Trophoblast cell (in vitro differentiated cells and primary cell): ENCODE results near the gene ORAI1.
A peak's percentile ranks its signal among the peaks of the same experiment; 100 is the strongest.

ENCODE experiments used
- DNase-seq, 2 donors: peaks; one replicate each; pipeline ENCODE4 v3.0.0-alpha.2; 2016
- H2AFZ ChIP-seq: 2 replicates; pipeline ENCODE4 v1.6.1; 2013; ENCODE audit warnings: low read length, moderate library complexity, mild to moderate bottlenecking; ENCODE audit not compliant: insufficient read depth, poor library complexity
- H2AK5ac ChIP-seq: 2 replicates; pipeline ENCODE4 v1.6.1; 2013; ENCODE audit warnings: mild to moderate bottlenecking, low read length
- H2BK120ac ChIP-seq: 2 replicates; pipeline ENCODE4 v1.6.1; 2013; ENCODE audit warnings: low read length, mild to moderate bottlenecking, moderate library complexity; ENCODE audit not compliant: insufficient read depth, poor library complexity
- H2BK12ac ChIP-seq: 2 replicates; pipeline ENCODE4 v1.6.1; 2013; ENCODE audit warnings: mild to moderate bottlenecking, low read length, moderate library complexity
- H2BK5ac ChIP-seq: 2 replicates; pipeline ENCODE4 v1.6.1; 2013; ENCODE audit warnings: low read length, low read depth, moderate library complexity, mild to moderate bottlenecking; ENCODE audit not compliant: poor library complexity
- H3K14ac ChIP-seq: 2 replicates; pipeline ENCODE4 v1.6.1; 2013; ENCODE audit warnings: mild to moderate bottlenecking, low read length
- H3K18ac ChIP-seq: 2 replicates; pipeline ENCODE4 v1.6.1; 2013; ENCODE audit warnings: mild to moderate bottlenecking, low read length
- H3K23ac ChIP-seq: 2 replicates; pipeline ENCODE4 v1.6.1; 2013; ENCODE audit warnings: low read length
- H3K27ac ChIP-seq: 2 replicates; pipeline ENCODE4 v1.5.1; 2013; ENCODE audit warnings: low read depth, mild to moderate bottlenecking, inconsistent platforms, low read length, moderate library complexity
- H3K27me3 ChIP-seq: 2 replicates; pipeline ENCODE4 v1.6.1; 2013; ENCODE audit warnings: inconsistent platforms, mild to moderate bottlenecking, low read length, moderate library complexity; ENCODE audit not compliant: insufficient read depth
- H3K36me3 ChIP-seq, 2 experiments: 1 replicate in 1 of 2; 2 replicates in 1 of 2; pipeline ENCODE4 v1.6.1; 2013; ENCODE audit warnings: low read length in 2 of 2, mild to moderate bottlenecking in 2 of 2, moderate library complexity in 1 of 2; ENCODE audit not compliant: insufficient read depth in 2 of 2, control insufficient read depth in 1 of 2
- H3K4ac ChIP-seq: 2 replicates; pipeline ENCODE4 v1.6.1; 2013; ENCODE audit warnings: low read depth, mild to moderate bottlenecking, low read length, moderate library complexity
- H3K4me1 ChIP-seq, 2 experiments: 1 replicate in 1 of 2; 2 replicates in 1 of 2; pipeline ENCODE4 v1.6.1; 2013; ENCODE audit warnings: low read length in 2 of 2, mild to moderate bottlenecking in 2 of 2, moderate library complexity in 1 of 2; ENCODE audit not compliant: insufficient read depth in 2 of 2, control insufficient read depth in 1 of 2
- H3K4me2 ChIP-seq: 2 replicates; pipeline ENCODE4 v1.6.1; 2013; ENCODE audit warnings: inconsistent platforms, mild to moderate bottlenecking, low read length, moderate library complexity
- H3K4me3 ChIP-seq: 2 replicates; pipeline ENCODE4 v1.5.1; 2013; ENCODE audit warnings: mild to moderate bottlenecking, low read depth, low read length, inconsistent platforms
- H3K79me1 ChIP-seq: one replicate; pipeline ENCODE4 v1.6.1; 2013; ENCODE audit warnings: low read length
- H3K79me2 ChIP-seq: 2 replicates; pipeline ENCODE4 v1.6.1; 2013; ENCODE audit warnings: low read length, mild to moderate bottlenecking; ENCODE audit not compliant: control insufficient read depth, insufficient read depth, poor library complexity
- H3K9ac ChIP-seq: 2 replicates; pipeline ENCODE4 v1.6.1; 2013; ENCODE audit warnings: mild to moderate bottlenecking, low read length
- H3K9me3 ChIP-seq: 2 replicates; pipeline ENCODE4 v1.6.1; 2013; ENCODE audit warnings: low read depth, mild to moderate bottlenecking, control low read depth, inconsistent platforms, low read length; ENCODE audit not compliant: insufficient read depth
- H4K12ac ChIP-seq: 2 replicates; pipeline ENCODE4 v1.6.1; 2013; ENCODE audit warnings: low read depth, mild to moderate bottlenecking, low read length, moderate library complexity
- H4K8ac ChIP-seq: 2 replicates; pipeline ENCODE4 v1.6.1; 2013; ENCODE audit warnings: low read depth, mild to moderate bottlenecking, low read length, moderate library complexity
- H4K91ac ChIP-seq: one replicate; pipeline ENCODE4 v1.6.1; 2013; ENCODE audit warnings: low read depth, mild to moderate bottlenecking, low read length, moderate library complexity
- WGBS: extraction: QIAGEN DNeasy Blood & Tissue Kit; methylation state at CpG from one replicate; pipeline ENCODE4 v1.1.7; 2013; ENCODE audit warnings: missing lambda C conversion rate; ENCODE audit not compliant: insufficient read length, insufficient coverage; ENCODE audit errors: extremely low coverage; 5-methylcytosine and 5-hydroxymethylcytosine counted together

The ORAI1 gene

GRCh38 chr12:121668750-121669520, 42.6 kb downstream of the ORAI1 start:
- peaks cover 11 to 13% of the 10 kb centered on the region in 2 experiments for H3K4me1 ChIP-seq
- H3K14ac ChIP-seq: peak overlapping the region; percentile 12
- peak overlapping the region; percentile 3 for H4K8ac ChIP-seq
- H3K18ac ChIP-seq: peak overlapping the region; percentile 77
- WGBS: no CpG with 5 or more reads among the region's 18 CpGs
- DNase-seq: peak in 1 of 2 donors; percentile 52
- H2BK5ac ChIP-seq: peak overlapping the region; percentile 4
- H2AFZ ChIP-seq: peak overlapping the region; percentile 1
- no peak overlapping the region for H3K27ac ChIP-seq
- peak overlapping the region; percentile 48 for H4K12ac ChIP-seq
- H3K27me3 ChIP-seq: no peaks in the 10 kb centered on the region
- peak overlapping the region; percentile 34 for H2BK12ac ChIP-seq
- peak overlapping the region; percentile 60 for H4K91ac ChIP-seq
- H3K4me3 ChIP-seq: no peak overlapping the region
- no peak overlapping the region for H3K9ac ChIP-seq
- H2AK5ac ChIP-seq: peak overlapping the region; percentile 93
- H3K23ac ChIP-seq: no peak overlapping the region
- H3K36me3 ChIP-seq: no peaks in the 10 kb centered on the region
- peak overlapping the region; percentile 31 for H3K4ac ChIP-seq
- H3K79me1 ChIP-seq: peaks cover 5% of the 10 kb centered on the region
- peak overlapping the region; percentile 31 for H3K4me2 ChIP-seq
- H3K9me3 ChIP-seq: no peaks in the 10 kb centered on the region
- H2BK120ac ChIP-seq: peak overlapping the region; percentile 48
- peaks cover 2% of the 10 kb centered on the region for H3K79me2 ChIP-seq

DNA sequence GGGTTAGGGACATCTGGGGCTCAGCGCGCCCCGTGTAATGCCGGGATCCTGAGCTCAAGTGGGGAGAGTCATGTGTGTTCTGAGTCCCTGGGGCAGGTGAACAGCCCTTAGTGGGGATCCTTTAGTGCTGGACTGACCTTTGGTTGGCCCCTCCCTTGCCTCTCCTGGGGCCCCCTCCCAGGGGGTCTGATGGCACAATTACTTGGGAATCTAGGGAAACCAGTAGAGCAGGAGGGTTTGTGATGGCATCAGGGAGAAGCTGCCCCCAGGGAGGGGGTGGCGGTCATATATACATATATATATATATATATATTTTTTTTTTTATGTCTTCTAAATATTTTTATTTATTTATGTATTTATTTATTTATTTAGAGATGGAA, 43.2 kb downstream of the ORAI1 start, which contains the start of gene MORN3:
Gene MORN3, minus strand, starts transcription at position 134 of the 380 bp plus-strand sequence. CDS start 171 bp downstream, outside the sequence.
- H4K12ac ChIP-seq: peak within 1 kb of the TSS; percentile 48
- DNase-seq: peak in 1 of 2 donors; percentile 58
- H3K4me3 ChIP-seq: no peak within 1 kb of the TSS
- peaks cover 2% of the 10 kb centered on the region for H3K79me2 ChIP-seq
- H2BK12ac ChIP-seq: peak within 1 kb of the TSS; percentile 34
- H3K4me1 ChIP-seq: peaks cover 11 to 13% of the 10 kb centered on the region in 2 experiments
- H3K4ac ChIP-seq: peak within 1 kb of the TSS; percentile 31
- no CpG with 5 or more reads among the region's 5 CpGs for WGBS
- H2AFZ ChIP-seq: peak within 1 kb of the TSS; percentile 1
- H4K8ac ChIP-seq: peak within 1 kb of the TSS; percentile 3
- no peak within 1 kb of the TSS for H3K9ac ChIP-seq
- H3K23ac ChIP-seq: no peak within 1 kb of the TSS
- H3K27me3 ChIP-seq: no peaks in the 10 kb centered on the region
- H2AK5ac ChIP-seq: peak within 1 kb of the TSS; percentile 93
- no peaks in the 10 kb centered on the region for H3K9me3 ChIP-seq
- H3K36me3 ChIP-seq: no peaks in the 10 kb centered on the region
- peak within 1 kb of the TSS; percentile 31 for H3K4me2 ChIP-seq
- H3K79me1 ChIP-seq: peaks cover 5% of the 10 kb centered on the region
- H4K91ac ChIP-seq: peak within 1 kb of the TSS; percentile 60
- peak within 1 kb of the TSS; percentile 48 for H2BK120ac ChIP-seq
- peak within 1 kb of the TSS; percentile 12 for H3K14ac ChIP-seq
- no peak within 1 kb of the TSS for H3K27ac ChIP-seq
- H2BK5ac ChIP-seq: peak within 1 kb of the TSS; percentile 4
- peak within 1 kb of the TSS; percentile 77 for H3K18ac ChIP-seq

DNA sequence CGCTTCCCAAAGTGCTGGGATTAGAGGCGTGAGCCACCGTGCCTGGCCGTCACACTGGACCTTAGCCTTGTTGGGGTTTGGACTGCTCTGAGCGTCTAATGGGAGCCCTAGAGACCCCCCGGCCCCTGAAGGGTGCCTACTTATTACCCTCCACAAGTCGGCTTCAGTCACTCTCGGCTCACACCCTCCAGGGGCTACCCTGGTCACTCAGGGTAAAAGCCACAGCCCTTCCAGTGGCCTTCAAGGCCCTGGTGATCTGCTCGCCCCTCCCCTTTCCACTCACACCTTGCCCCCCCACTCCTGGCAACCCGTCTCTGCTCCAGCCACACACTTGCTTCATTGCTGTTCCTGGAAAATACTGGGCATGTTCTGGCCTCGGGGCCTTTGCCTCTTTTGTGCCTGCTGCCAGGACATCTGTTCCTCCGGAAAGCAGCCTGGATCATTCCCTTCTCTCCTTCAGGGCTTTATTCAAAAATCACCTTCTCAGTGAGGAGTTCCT, 46.7 kb downstream of the ORAI1 start:
- Histone ChIP-seq H3K79me2 (peaks cover 2% of the 10 kb centered on the region), H3K23ac (no peak overlapping the region), H4K12ac (peak overlapping the region; percentile 79), H3K79me1 (peaks cover 5% of the 10 kb centered on the region), H3K9ac (no peak overlapping the region), H4K91ac (peak overlapping the region; percentile 59), H3K9me3 (no peaks in the 10 kb centered on the region), H3K4me3 (no peak overlapping the region), H3K14ac (peak overlapping the region; percentile 53), H3K4me2 (peak overlapping the region; percentile 73), H3K4me1 (peaks cover 11 to 13% of the 10 kb centered on the region in 2 experiments), H2AFZ (peak overlapping the region; percentile 88), H2BK12ac (no peak overlapping the region), H3K18ac (peak overlapping the region; percentile 4), H3K27ac (no peak overlapping the region), H3K4ac (no peak overlapping the region), H3K27me3 (no peaks in the 10 kb centered on the region), H3K36me3 (no peaks in the 10 kb centered on the region), H2BK120ac (no peak overlapping the region), H4K8ac (peak overlapping the region; percentile 96), H2AK5ac (peak overlapping the region; percentile 15), H2BK5ac (no peak overlapping the region)
- WGBS: no CpG with 5 or more reads among the region's 12 CpGs
- DNase-seq: peak in 1 of 2 donors; percentile 51

- H3K4me2 ChIP-seq: no peak overlapping the region
- H3K27me3 ChIP-seq: no peaks in the 10 kb centered on the region
- H3K79me1 ChIP-seq: peaks cover 5% of the 10 kb centered on the region
- H3K4me1 ChIP-seq: peaks cover 3 to 6% of the 10 kb centered on the region in 2 experiments
- no peaks in the 10 kb centered on the region for H3K79me2 ChIP-seq
- no peak overlapping the region for H3K14ac ChIP-seq
- no CpG with 5 or more reads among the region's 5 CpGs for WGBS
- H3K4ac ChIP-seq: no peak overlapping the region
- no peaks in the 10 kb centered on the region for H3K36me3 ChIP-seq
- DNase-seq: no peak
- no peak overlapping the region for H3K18ac ChIP-seq
- no peak overlapping the region for H2BK12ac ChIP-seq
- no peak overlapping the region for H4K8ac ChIP-seq
- no peak overlapping the region for H2BK120ac ChIP-seq
- no peak overlapping the region for H2AK5ac ChIP-seq
- no peaks in the 10 kb centered on the region for H3K9me3 ChIP-seq
- no peak overlapping the region for H2BK5ac ChIP-seq
- H3K4me3 ChIP-seq: no peak overlapping the region
- no peak overlapping the region for H2AFZ ChIP-seq
- no peak overlapping the region for H4K12ac ChIP-seq
- no peak overlapping the region for H3K9ac ChIP-seq
- H3K23ac ChIP-seq: no peak overlapping the region
- H4K91ac ChIP-seq: no peak overlapping the region
- no peak overlapping the region for H3K27ac ChIP-seq
Observed at GRCh38 chr12:121676190-121676589, 49.9 kb downstream of the ORAI1 start.
